Lung (tissue), 12 donors: ENCODE data around the gene SLC8A1. TPM values are rescaled to one million over a fixed set of nuclear protein-coding genes. Genes with fewer than 3 reads are reported as not detected.

Experiments
- ATAC-seq: fragments of 200-7000 bp; cut with Tn5 transposase; one replicate; pipeline ENCODE4 v1.9.1; 2020; ENCODE audit warnings: moderate number of reproducible peaks; ENCODE audit not compliant: insufficient read depth, low FRiP score
- DNase-seq, 3 donors: peaks; one replicate each; pipeline ENCODE4 v3.0.0-alpha.2; 2013 to 2017
- H3K27ac ChIP-seq, 2 donors: one replicate each; pipeline ENCODE4 v1.5.1; 2013; ENCODE audit warnings: mild to moderate bottlenecking in 2 of 2, moderate library complexity in 2 of 2, control low read depth in 1 of 2, inconsistent platforms in 1 of 2, low read depth in 1 of 2, low read length in 1 of 2
- H3K27me3 ChIP-seq, 3 donors: one replicate each; pipeline ENCODE4 v1.5.1; 2013; ENCODE audit warnings: low read length in 2 of 3; ENCODE audit not compliant: control insufficient read depth in 3 of 3, insufficient read depth in 3 of 3
- H3K36me3 ChIP-seq, 4 donors: one replicate each; pipeline ENCODE4 v1.5.1; 2013; ENCODE audit warnings: low read length in 4 of 4, mild to moderate bottlenecking in 1 of 4, moderate library complexity in 1 of 4; ENCODE audit not compliant: control insufficient read depth in 4 of 4, insufficient read depth in 4 of 4
- H3K4me1 ChIP-seq, 5 donors: one replicate each; pipeline ENCODE4 v1.5.1; 2013; ENCODE audit warnings: low read length in 5 of 5, mild to moderate bottlenecking in 2 of 5, moderate library complexity in 1 of 5; ENCODE audit not compliant: control insufficient read depth in 5 of 5, insufficient read depth in 5 of 5
- H3K4me3 ChIP-seq: one replicate; pipeline ENCODE4 v1.5.1; 2013; ENCODE audit warnings: mild to moderate bottlenecking, control low read depth, moderate library complexity
- H3K9ac ChIP-seq, 2 donors: one replicate each; pipeline ENCODE4 v1.5.1; 2013; ENCODE audit warnings: low read length in 2 of 2, control low read depth in 1 of 2; ENCODE audit not compliant: insufficient read depth in 1 of 2
- H3K9me3 ChIP-seq, 4 donors: one replicate each; pipeline ENCODE4 v1.5.1; 2013; ENCODE audit warnings: low read length in 3 of 4, mild to moderate bottlenecking in 1 of 4, moderate library complexity in 1 of 4; ENCODE audit not compliant: control insufficient read depth in 4 of 4, insufficient read depth in 3 of 4
- CTCF ChIP-seq: IDR thresholded peaks from 2 replicates; pipeline ENCODE4 v1.5.1; 2012; ENCODE audit warnings: mild to moderate bottlenecking; ENCODE audit errors: control extremely low read depth, extremely low read depth
- WGBS, 2 donors: extraction: QIAGEN DNeasy Blood & Tissue Kit; methylation state at CpG; one replicate each; pipeline ENCODE4 v1.1.7; 2013; 5-methylcytosine and 5-hydroxymethylcytosine counted together
- polyA plus RNA-seq, 2 donors: library from polyadenylated mRNA; stranded (reverse); fragments of 200-250 nt; gene quantifications; one replicate each; pipeline ENCODE4 v1.2.1, GENCODE V29; 2013
- total RNA-seq, 2 donors: library from RNA; depleted of rRNA in 1 of 2; stranded (reverse); fragments of >200 nt in 1 of 2; gene quantifications; one replicate each; pipeline ENCODE4 v1.2.1, GENCODE V29; 2014 to 2021
- donor health status: control.
- donor health status: control.
- donor health status: Bipolar disorder and iron deficiency.
- donor health status: healthy.
- donor health status: DM: yes; HTN: yes; CAD: no.

SLC8A1 gene
- total and polyA plus RNA-seq, 4 donors: 1.2 to 34.7 (median 18.4) TPM

- ATAC-seq (no peak), DNase-seq (peak in 1 of 3 donors; percentile 24)
- Histone ChIP-seq H3K9me3 (no peaks in the 10 kb centered on the region), H3K27me3 (peaks cover 0 to 17% (median 10%) of the 10 kb centered on the region in 3 donors), H3K4me3 (no peak overlapping the region), H3K36me3 (no peaks in the 10 kb centered on the region), H3K27ac (no peak overlapping the region), H3K9ac (no peak overlapping the region), H3K4me1 (peaks cover 0 to 16% (median 12%) of the 10 kb centered on the region in 5 donors)
- WGBS, 2 donors: 38 to 41% methylated on average over 3 of the region's 3 CpGs
- no peak for TF ChIP-seq CTCF
These were observed 3.3 kb downstream of the SLC8A1 start for GRCh38 chr2:40448476-40449079.

DNA sequence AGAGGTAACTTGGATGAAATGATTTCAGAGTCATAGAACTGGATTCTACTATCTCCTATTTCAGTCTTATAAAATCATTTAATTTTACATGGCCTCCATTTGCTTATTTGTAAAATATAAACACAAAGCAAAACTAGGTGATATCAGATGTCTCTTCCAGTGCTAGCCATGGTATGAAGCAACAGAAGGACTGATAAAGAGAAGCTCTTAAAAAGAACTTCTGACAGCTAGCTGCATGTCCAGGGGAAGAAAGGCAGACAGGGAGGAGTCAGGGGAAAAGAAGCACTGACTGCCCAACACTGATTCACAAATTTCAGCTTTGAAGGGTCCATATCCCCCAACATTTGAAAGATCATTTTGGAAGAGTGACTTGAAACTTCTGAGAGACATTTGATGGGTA lies 6.4 kb downstream of the SLC8A1 start:
- DNase-seq (no peak), ATAC-seq (no peak)
- Histone ChIP-seq H3K9me3 (no peaks in the 10 kb centered on the region), H3K9ac (no peak overlapping the region), H3K4me3 (no peak overlapping the region), H3K36me3 (no peaks in the 10 kb centered on the region), H3K27me3 (peaks cover 0 to 4% (median 4%) of the 10 kb centered on the region in 3 donors), H3K4me1 (peaks cover 0 to 20% (median 6%) of the 10 kb centered on the region in 5 donors), H3K27ac (peak overlapping the region in 1 of 2 donors; percentile 56)
- no peak for TF ChIP-seq CTCF

- Histone ChIP-seq H3K36me3 (no peaks in the 10 kb centered on the region), H3K4me3 (no peak overlapping the region), H3K9me3 (no peaks in the 10 kb centered on the region), H3K9ac (no peak overlapping the region), H3K4me1 (peaks cover 0 to 37% (median 0%) of the 10 kb centered on the region in 5 donors), H3K27me3 (no peaks in the 10 kb centered on the region), H3K27ac (peak overlapping the region in 1 of 2 donors; percentile 21)
- no peak for ATAC-seq
- no peak for DNase-seq
- no peak for TF ChIP-seq CTCF
- WGBS, 2 donors: 50 to 66% methylated on average over 1 of the region's 1 CpG
These were observed 11.1 kb downstream of the SLC8A1 start for GRCh38 chr2:40440835-40441234.

DNA sequence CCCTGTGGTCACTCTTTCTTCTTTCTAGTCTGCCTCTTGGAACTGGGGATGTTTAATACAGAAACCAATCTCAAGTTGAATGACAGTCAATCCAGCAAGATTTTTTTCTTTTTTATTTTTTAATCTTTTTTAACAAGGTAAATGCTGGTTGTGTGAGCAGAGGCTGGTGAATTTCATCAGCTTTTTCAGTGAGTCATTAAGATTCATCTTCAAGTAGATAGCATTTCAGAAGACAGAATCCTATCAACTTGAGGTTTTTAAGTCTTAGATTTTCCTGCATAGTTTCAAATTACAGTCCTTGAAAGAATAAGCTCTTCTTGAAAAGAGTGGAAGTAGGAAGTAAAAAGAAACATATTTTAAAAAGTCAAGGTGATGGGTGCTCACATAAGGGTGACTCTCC lies 12.4 kb downstream of the SLC8A1 start:
- ATAC-seq: no peak
- no peak overlapping the region for H3K4me3 ChIP-seq
- no peaks in the 10 kb centered on the region for H3K9me3 ChIP-seq

More for the DNA sequence above, 12.4 kb downstream of the SLC8A1 start:
- peaks cover 0 to 34% (median 0%) of the 10 kb centered on the region in 5 donors for H3K4me1 ChIP-seq
- no peaks in the 10 kb centered on the region for H3K36me3 ChIP-seq
- H3K27me3 ChIP-seq: no peaks in the 10 kb centered on the region
- no peak for DNase-seq
- peak overlapping the region in 1 of 2 donors; percentile 33 for H3K27ac ChIP-seq
- H3K9ac ChIP-seq: no peak overlapping the region
- TF ChIP-seq CTCF: no peak
